HEK293T (cell line): Measurements from ENCODE around the gene PPID.

ENCODE experiments used
- ARNT ChIP-seq: fragments of 450-650 bp; IDR thresholded peaks from 2 replicates; pipeline ENCODE4 v1.6.1; 2017; ENCODE audit warnings: mild to moderate bottlenecking
- FOXK2 ChIP-seq: fragments of 450-650 bp; IDR thresholded peaks from 2 replicates; pipeline ENCODE4 v1.6.1; 2016; ENCODE audit warnings: mild to moderate bottlenecking
- SP1 ChIP-seq: fragments of 450-650 bp; IDR thresholded peaks from 2 replicates; pipeline ENCODE4 v1.6.1; 2017

GRCh38 chr4:158768555-158769174 is 45.5 kb upstream of the PPID start, which contains the start of gene FNIP2:
- TF ChIP-seq SP1 = no peak
- no peak for TF ChIP-seq FOXK2
- TF ChIP-seq ARNT = no peak
